HG03064 (cell line): ENCODE data around the gene MCU.

Experiments
- ATAC-seq: cut with Tn5 transposase; IDR thresholded peaks from one replicate; pipeline ENCODE4 v1.9.1; 2021; ENCODE audit warnings: low read depth; ENCODE audit not compliant: unreplicated experiment

The MCU gene

DNA sequence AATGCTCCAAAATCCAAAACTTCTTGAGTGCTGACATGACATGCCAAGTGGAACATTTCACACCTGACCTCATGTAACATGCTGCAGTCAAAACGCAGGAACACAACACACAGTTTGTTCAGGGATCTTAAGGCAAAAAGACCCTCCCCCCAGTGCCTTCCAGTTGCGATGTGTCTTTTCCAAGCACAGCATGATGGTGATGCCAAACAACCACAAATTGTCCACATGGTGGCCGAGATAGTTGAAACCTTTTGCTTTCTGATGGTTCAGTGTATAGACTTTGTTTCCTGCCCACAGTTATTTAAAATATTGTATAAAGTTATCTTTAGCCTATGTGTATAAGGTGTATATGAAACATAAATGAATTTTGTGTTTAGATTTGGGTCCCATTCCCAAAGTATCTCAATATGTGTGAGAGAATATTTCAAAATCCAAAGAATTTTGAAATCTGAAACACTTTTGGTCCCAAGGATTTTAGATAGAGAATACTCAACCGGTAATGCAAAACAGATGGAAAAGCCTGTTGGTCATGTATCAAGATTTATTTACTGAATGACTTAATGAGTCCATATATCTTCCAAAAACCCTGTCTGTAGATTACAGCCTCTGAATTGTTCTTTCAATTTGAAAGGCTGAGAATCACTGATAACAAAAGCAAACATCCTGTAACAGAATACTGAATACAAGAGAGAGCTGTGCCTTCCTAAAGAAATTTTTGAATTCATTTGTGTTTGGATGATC, 108.2 kb downstream of the MCU start:
- ATAC-seq, result no peak

- no peak for ATAC-seq
Observed at GRCh38 chr10:72800741-72801092, 108.8 kb downstream of the MCU start.

DNA sequence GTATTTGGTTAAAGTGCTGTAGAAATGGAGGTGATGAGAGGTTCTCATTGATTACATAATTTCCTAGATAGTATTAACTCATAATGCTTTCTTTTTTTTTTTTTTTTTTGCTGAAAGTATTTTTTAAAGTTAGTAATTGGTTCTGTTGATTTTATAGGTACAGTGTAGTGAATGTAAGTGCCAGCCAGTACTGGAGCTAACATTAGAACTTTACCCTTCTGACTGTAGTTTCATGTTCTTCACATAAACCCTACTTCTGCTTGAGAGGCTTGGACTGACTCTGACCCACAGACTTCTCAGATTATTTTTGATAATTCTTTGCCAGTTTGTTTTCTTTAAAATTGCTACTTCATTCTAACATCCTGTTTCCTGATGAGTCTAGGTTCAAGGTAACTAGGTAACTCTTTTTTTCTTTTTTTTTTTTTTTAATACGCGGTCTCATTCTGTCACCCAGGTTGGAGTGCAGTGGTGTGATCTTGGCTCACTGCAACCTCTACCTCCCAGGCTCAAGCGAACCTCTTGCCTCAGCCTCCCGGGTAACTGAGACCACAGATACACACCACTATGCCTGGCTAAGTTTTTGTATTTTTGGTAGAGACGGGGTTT, 109.4 kb downstream of the MCU start:
- no peak for ATAC-seq

- ATAC-seq, result no peak
Observed at GRCh38 chr10:72802332-72802731, 110.4 kb downstream of the MCU start.

- no peak for ATAC-seq
Observed at GRCh38 chr10:72802763-72803505, 111.0 kb downstream of the MCU start.

- no peak for ATAC-seq
Observed at GRCh38 chr10:72808001-72808400, 116.1 kb downstream of the MCU start.

- no peak for ATAC-seq
Observed at GRCh38 chr10:72809006-72809405, 117.1 kb downstream of the MCU start.

GRCh38 chr10:72810976-72811375, 119.0 kb downstream of the MCU start:
- no peak for ATAC-seq

GRCh38 chr10:72812415-72812752, 120.4 kb downstream of the MCU start:
- ATAC-seq, result no peak

- ATAC-seq, result no peak
Observed at GRCh38 chr10:72812753-72813430, 120.9 kb downstream of the MCU start.

DNA sequence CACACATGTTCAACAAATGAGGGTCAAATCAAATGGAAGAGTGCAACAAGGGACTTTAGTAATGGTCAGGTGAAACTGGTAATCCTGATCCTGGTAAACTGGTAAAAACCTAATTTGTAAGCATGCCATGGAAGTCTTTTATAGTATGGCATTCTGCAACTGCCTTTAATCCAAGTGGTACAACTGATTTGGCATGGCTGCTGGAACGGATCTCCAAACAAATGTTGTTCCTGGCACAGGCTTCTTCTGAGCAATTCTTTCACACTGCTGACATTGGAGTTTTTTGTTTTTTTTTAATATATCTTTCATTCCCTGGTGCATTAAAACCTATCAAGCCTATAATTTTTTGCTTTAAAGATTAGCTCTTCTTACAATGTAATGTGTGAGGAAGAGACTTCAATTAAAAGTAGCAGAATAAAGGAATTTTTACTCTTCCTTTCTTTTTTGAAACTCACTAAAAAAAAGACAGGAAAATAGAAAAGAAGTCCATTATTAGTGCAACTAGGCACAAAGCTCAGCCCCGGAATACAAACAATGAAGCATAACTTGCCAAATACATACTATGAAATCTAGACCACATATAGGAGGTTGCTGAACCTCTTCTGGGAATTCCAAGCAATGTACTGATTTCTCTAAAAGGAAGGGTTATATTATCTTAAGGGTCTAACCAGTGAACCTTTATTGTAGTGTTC, 122.3 kb downstream of the MCU start:
- no peak for ATAC-seq

- no peak for ATAC-seq
Observed at GRCh38 chr10:72816565-72816964, 124.6 kb downstream of the MCU start.

DNA sequence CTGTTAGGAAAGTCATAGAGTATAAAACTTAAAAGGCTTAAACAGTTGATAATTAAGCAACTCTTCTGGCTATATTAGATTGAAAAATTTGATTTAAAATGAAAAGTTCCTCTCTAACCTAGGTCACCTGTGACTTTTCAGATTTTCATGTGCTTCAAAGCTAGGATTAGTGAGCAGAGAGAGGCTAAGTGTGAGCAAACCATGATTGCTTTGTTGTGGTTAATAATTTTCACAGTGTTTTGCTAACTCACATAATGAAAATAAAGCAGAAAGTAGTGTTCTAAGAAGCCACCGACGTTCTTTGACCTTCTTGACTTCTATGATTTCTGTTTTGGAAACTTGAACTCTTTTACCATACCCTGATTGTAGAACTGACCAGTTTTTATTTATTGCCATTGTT, 126.1 kb downstream of the MCU start:
- no peak for ATAC-seq

DNA sequence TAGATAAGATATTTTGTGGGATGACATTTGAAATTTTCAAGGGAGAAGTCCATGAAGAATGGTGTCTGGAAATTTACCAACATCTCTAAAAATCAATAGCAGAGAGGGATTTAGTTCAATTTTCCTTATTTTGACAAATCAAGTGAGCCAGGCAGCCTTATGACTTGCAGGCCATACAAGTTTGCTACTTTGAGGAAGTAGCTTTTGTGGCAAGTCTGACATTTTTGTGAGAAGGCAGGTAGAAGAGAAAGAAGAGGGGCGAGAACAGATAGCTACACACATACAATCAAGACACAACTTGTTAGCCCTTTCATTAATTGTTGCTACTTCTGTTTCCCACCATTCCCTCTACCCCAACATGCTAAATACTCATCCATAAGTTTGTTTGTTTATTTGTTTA, 127.1 kb downstream of the MCU start:
- no peak for ATAC-seq

- no peak for ATAC-seq
Observed at GRCh38 chr10:72821606-72822005, 129.7 kb downstream of the MCU start.

GRCh38 chr10:72822342-72822986, 130.5 kb downstream of the MCU start:
- ATAC-seq, result no peak

DNA sequence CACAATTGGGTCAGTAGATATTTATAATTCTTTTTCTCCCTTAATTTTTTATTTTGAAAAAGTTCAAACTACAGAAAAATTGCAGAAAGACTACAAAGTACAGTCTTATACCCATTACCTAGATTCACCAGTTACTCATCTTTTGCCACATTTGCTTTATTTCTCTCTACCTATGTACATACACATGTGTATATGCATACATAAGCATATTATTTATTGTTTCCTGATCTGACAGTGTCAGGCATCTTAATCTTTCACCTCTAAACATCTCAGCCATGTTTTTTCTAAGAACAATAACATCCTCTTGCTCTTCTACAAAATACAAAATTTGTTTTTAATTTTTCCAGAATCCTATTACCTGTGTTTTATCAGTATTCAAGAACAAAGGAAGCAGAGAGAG, 133.2 kb downstream of the MCU start:
- ATAC-seq, result no peak

DNA sequence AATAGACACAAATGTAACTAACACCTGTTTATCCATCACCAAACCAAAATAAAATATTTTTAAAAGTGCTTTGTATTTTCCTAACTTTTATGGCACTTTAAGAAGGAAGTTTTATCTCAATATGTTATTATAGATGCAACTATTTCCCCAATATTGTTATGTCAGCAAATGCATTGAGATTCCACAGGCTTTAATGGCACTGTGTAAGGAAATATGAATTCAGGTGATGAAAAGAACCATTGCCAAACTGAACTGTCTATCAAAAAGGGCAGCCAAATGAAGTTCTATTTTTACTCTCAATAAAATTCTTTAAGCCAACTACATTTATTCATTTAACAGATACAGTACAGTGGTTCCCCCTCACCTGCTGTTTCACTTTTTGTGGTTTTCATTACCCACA, 134.4 kb downstream of the MCU start:
- no peak for ATAC-seq

- no peak for ATAC-seq
Observed at GRCh38 chr10:72828294-72828693, 136.4 kb downstream of the MCU start.

DNA sequence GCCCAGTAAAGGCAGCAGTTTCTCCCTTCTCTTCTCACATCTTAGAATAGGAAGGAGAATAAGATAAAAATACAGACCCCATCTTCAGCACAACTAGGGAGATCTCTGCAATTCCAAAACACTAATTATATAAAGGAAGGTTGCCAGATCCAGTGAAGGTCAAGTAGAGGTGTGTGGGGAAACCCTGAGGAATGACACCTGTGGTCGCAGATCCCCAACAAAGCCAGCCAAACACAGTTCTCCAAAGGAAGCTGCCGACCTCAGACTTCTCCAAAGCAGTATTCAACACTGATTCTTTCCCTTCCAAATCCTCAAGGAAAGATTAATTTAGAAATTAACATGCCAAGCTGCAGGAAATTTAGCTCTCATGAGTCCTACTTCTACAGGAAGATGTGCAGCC, 138.7 kb downstream of the MCU start:
- no peak for ATAC-seq
